Ovary (tissue), 3 donors: ENCODE data around the gene ENOX2.

Experiments
- POLR2A ChIP-seq: fragments of 450-650 bp; IDR thresholded peaks from one replicate; pipeline ENCODE4 v1.6.1; 2017; ENCODE audit warnings: antibody characterized with exemption, mild to moderate bottlenecking, moderate library complexity
- TF ChIP-seq, protein P1 (sequence below), 3 donors: fragments of 450-650 bp in 2 of 3; fragments of 200-600 bp in 1 of 3; IDR thresholded peaks; one replicate each; pipeline versions ENCODE4 v1.5.1 to v1.8.0; 2016 to 2022; ENCODE audit warnings: antibody characterized with exemption in 3 of 3, mild to moderate bottlenecking in 1 of 3
- donor health status: DM: no; HTN: no; CAD: no.

GRCh38 chrX:130841776-130842175 lies 61.2 kb downstream of the ENOX2 start:
- no peak for TF ChIP-seq POLR2A
- TF ChIP-seq, protein P1, sequence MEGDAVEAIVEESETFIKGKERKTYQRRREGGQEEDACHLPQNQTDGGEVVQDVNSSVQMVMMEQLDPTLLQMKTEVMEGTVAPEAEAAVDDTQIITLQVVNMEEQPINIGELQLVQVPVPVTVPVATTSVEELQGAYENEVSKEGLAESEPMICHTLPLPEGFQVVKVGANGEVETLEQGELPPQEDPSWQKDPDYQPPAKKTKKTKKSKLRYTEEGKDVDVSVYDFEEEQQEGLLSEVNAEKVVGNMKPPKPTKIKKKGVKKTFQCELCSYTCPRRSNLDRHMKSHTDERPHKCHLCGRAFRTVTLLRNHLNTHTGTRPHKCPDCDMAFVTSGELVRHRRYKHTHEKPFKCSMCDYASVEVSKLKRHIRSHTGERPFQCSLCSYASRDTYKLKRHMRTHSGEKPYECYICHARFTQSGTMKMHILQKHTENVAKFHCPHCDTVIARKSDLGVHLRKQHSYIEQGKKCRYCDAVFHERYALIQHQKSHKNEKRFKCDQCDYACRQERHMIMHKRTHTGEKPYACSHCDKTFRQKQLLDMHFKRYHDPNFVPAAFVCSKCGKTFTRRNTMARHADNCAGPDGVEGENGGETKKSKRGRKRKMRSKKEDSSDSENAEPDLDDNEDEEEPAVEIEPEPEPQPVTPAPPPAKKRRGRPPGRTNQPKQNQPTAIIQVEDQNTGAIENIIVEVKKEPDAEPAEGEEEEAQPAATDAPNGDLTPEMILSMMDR (IDR thresholded peaks at IDR 0.05) = no peak
